Measurements from ENCODE around the gene PSMD2. TPM values are rescaled to one million over a fixed set of nuclear protein-coding genes. Genes with fewer than 3 reads are reported as not detected.

Gene PSMD2
- total and polyA plus RNA-seq, 2 donors (not counting 3 experiments of a cell fraction or from before 2014, with no cell fraction given): 414 to 435 TPM

DNA sequence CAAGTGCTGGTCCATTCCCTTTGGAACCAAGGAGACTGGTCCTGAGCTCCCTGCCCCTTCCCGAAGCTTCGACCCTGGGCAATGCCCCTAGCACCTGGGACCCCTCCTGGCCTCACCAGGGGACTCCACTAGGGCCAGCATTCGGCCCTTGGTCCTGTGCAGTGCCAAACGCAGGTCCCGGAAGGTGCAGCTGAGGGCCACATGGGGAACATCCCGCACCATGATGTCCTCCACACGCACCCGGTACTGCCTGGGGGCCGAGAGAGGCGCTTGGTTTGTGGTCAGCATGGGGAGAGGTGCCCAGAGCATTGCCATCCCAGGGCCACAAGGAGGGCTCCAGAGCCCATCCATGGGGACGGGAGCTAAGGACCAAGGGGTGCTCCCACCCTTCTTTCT lies 54.5 kb downstream of the PSMD2 start:
- BruUV-seq (replicated peaks): no TSS peak

More for the DNA sequence above, 54.5 kb downstream of the PSMD2 start:
- Histone ChIP-seq H3K27ac (ENCODE audit: insufficient read depth, low read depth, low read length) (no peak overlapping the region), H3K9me1 (replicated peaks; ENCODE audit: control insufficient read depth, extremely low read depth, insufficient read depth, low read length) (no peaks in the 10 kb centered on the region), H3K4me1 (ENCODE audit: control insufficient read depth, extremely low read depth, insufficient read depth, low read length) (no peaks in the 10 kb centered on the region), H3K79me2 (ENCODE audit: control insufficient read depth, insufficient read depth, low read length) (no peaks in the 10 kb centered on the region), H2AFZ (ENCODE audit: low read depth, low read length) (no peak overlapping the region), H3K9ac (replicated peaks; ENCODE audit: extremely low read depth, insufficient read depth, low read length) (no peak overlapping the region), H3K4me3 (replicated peaks in 1 of 3; ENCODE audit: insufficient read depth in 1 of 3, low read depth in 1 of 3, low read length in 3 of 3) (no peak overlapping the region), H4K20me1 (replicated peaks; ENCODE audit: control insufficient read depth, extremely low read depth, insufficient read depth, low read length) (no peaks in the 10 kb centered on the region), H3K4me2 (ENCODE audit: insufficient read depth, low read length) (no peak overlapping the region), H3K36me3 (ENCODE audit: control insufficient read depth in 2 of 2, extremely low read depth in 1 of 2, insufficient read depth in 2 of 2, low read length in 2 of 2) (peaks cover 0 to 3% of the 10 kb centered on the region in 2 experiments), H3K27me3 (ENCODE audit: control insufficient read depth in 2 of 2, insufficient read depth in 2 of 2, low read length in 2 of 2) (no peaks in the 10 kb centered on the region), H3K9me3 (replicated peaks; ENCODE audit: control insufficient read depth, insufficient read depth, low read length) (no peaks in the 10 kb centered on the region)
- CTCF ChIA-PET: interaction anchor here (0.8 to 2.6 kb wide), 18 partner anchors 8 to 188 kb away, joined by 3 to 11 read pairs (median 5); partner anchors contain the start of gene FAM131A
- TF ChIP-seq GATA2 (IDR thresholded peaks at IDR 0.05; ENCODE audit: insufficient read depth, insufficient read length, low read depth, low read length): no peak
- TF ChIP-seq POLR2AphosphoS5 (IDR thresholded peaks at IDR 0.05; ENCODE audit: insufficient read depth, low read depth, low read length): no peak
- TF ChIP-seq JUN (IDR thresholded peaks at IDR 0.05; ENCODE audit: borderline replicate concordance, insufficient read depth, insufficient read length, low read depth): no peak
- TF ChIP-seq CTCF (IDR thresholded peaks at IDR 0.05; ENCODE audit: extremely low read depth in 1 of 2, insufficient read depth in 1 of 2, low read depth in 1 of 2, low read length in 2 of 2): no peak
- no peak for TF ChIP-seq MYC (IDR thresholded peaks at IDR 0.05; ENCODE audit: low read depth, low read length)
- TF ChIP-seq, protein P1, sequence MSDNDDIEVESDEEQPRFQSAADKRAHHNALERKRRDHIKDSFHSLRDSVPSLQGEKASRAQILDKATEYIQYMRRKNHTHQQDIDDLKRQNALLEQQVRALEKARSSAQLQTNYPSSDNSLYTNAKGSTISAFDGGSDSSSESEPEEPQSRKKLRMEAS (IDR thresholded peaks at IDR 0.05; ENCODE audit: insufficient read depth, insufficient read length): no peak
- TF ChIP-seq EZH2 (IDR thresholded peaks at IDR 0.05; ENCODE audit: borderline replicate concordance, low read depth, low read length, severe bottlenecking): no peak
- TF ChIP-seq POLR2A (IDR thresholded peaks at IDR 0.05; ENCODE audit: low read depth, low read length): no peak
- intact Hi-C loops (cut with micrococcal nuclease): no loop called here
- dilution Hi-C loops (cut with MboI; ENCODE audit: extremely low pct_ligation_motif_present, low sequenced_read_pairs): no loop called here
- FAIRE-seq (no peak), DNase-seq (ENCODE audit: low read depth, low spot score) (no peak)
- POLR2A ChIA-PET: no interaction called here

Measured in endothelial cell of umbilical vein (primary cell).